HepG2 (cell line): ENCODE measurements around the gene TLCD3B. TPM values are rescaled to one million over a fixed set of nuclear protein-coding genes. Genes with fewer than 3 reads are reported as not detected.

Source experiments
- CEBPB ChIP-seq: IDR thresholded peaks from 2 replicates; pipeline ENCODE4 v1.6.1; 2011; ENCODE audit warnings: low read depth, low read length, improper control_type of control experiment, borderline replicate concordance
- IKZF1 ChIP-seq: fragments of 450-650 bp; IDR thresholded peaks from 2 replicates; pipeline ENCODE4 v1.7.1; 2016
- JDP2 ChIP-seq: sonication (generic); formaldehyde crosslinking; IDR thresholded peaks from 2 replicates; pipeline ENCODE4 v1.8.1; 2022; ENCODE audit warnings: missing genetic modification reagents, borderline replicate concordance
- KMT2A ChIP-seq: sonication (generic); formaldehyde crosslinking; IDR thresholded peaks from 2 replicates; pipeline ENCODE4 v1.4.0; 2020; ENCODE audit warnings: missing genetic modification reagents
- MTA3 ChIP-seq: sonication (generic); formaldehyde crosslinking; IDR thresholded peaks from 2 replicates; pipeline ENCODE4 v1.4.0; 2020; ENCODE audit warnings: missing genetic modification reagents
- NPAS2 ChIP-seq: sonication (generic); formaldehyde crosslinking; IDR thresholded peaks from 2 replicates; pipeline ENCODE4 v1.8.0; 2022; ENCODE audit warnings: mild to moderate bottlenecking, missing genetic modification reagents, borderline replicate concordance
- PHB2 ChIP-seq: fragments of 450-650 bp; IDR thresholded peaks from 2 replicates; pipeline ENCODE4 v1.6.1; 2018; ENCODE audit not compliant: partially characterized antibody
- SRF ChIP-seq: IDR thresholded peaks from 2 replicates; pipeline ENCODE4 v1.6.1; 2011; ENCODE audit warnings: mild to moderate bottlenecking, low read depth, low read length, moderate library complexity
- TGIF2 ChIP-seq: IDR thresholded peaks from 2 replicates; pipeline ENCODE4 v1.6.1; 2016; ENCODE audit warnings: control low read depth, missing compliant biosample characterization
- TSC22D2 ChIP-seq: sonication (generic); formaldehyde crosslinking; IDR thresholded peaks from 2 replicates; pipeline ENCODE4 v1.5.1; 2020; ENCODE audit warnings: missing genetic modification reagents, mild to moderate bottlenecking, borderline replicate concordance
- ZBTB3 ChIP-seq: sonication (generic); formaldehyde crosslinking; IDR thresholded peaks from 2 replicates; pipeline ENCODE4 v1.4.0; 2020; ENCODE audit warnings: low read depth, mild to moderate bottlenecking, moderate library complexity, missing genetic modification reagents, borderline replicate concordance
- ZFP62 ChIP-seq: sonication (generic); formaldehyde crosslinking; IDR thresholded peaks from 2 replicates; pipeline ENCODE4 v1.4.0; 2020; ENCODE audit warnings: missing genetic modification reagents
- ZMAT3 ChIP-seq: sonication (generic); formaldehyde crosslinking; conservative IDR thresholded peaks from 2 replicates; pipeline ENCODE4 v1.7.0; 2021; ENCODE audit warnings: missing genetic modification reagents
- ZMYM2 ChIP-seq: sonication (generic); formaldehyde crosslinking; IDR thresholded peaks from 2 replicates; pipeline ENCODE4 v1.8.0; 2022; ENCODE audit warnings: mild to moderate bottlenecking, missing genetic modification reagents
- ZNF3 ChIP-seq: IDR thresholded peaks from 2 replicates; pipeline ENCODE4 v1.7.0; 2017; ENCODE audit warnings: inconsistent platforms
- ZNF780A ChIP-seq: sonication (generic); formaldehyde crosslinking; IDR thresholded peaks from 2 replicates; pipeline ENCODE4 v1.8.0; 2022; ENCODE audit warnings: mild to moderate bottlenecking, missing genetic modification reagents, moderate library complexity
- polyA plus RNA-seq, 8 experiments: library from polyadenylated mRNA; depleted of rRNA in 3 of 8; stranded (reverse) in 7 of 8; unstranded in 1 of 8; fragments of >200 nt; fragmentation: Illumina TruSeq in 4 of 8; extraction: Trizol in 4 of 8; gene quantifications; 2 replicates each; pipeline versions ENCODE4 v1.2.1 to v1.2.3, GENCODE V29; 2011 to 2016; ENCODE audit warnings: low read depth in 4 of 8, missing spikeins in 1 of 8, mixed read lengths in 1 of 8; ENCODE audit not compliant: insufficient read depth in 1 of 8
- total RNA-seq, 5 experiments: library from RNA; depleted of rRNA; stranded (reverse); fragments of >200 nt; fragmentation: Illumina TruSeq; extraction: Trizol; gene quantifications; 2 replicates each; pipeline ENCODE4 v1.2.3, GENCODE V29; 2016; ENCODE audit warnings: low read depth in 1 of 5
- TF ChIP-seq, protein P1 (sequence below): sonication (generic); formaldehyde crosslinking; IDR thresholded peaks from 2 replicates; pipeline ENCODE4 v1.4.0; 2020; ENCODE audit warnings: missing genetic modification reagents
- TF ChIP-seq, protein P2 (sequence below): sonication (generic); formaldehyde crosslinking; conservative IDR thresholded peaks from 2 replicates; pipeline ENCODE4 v1.5.0; 2020; ENCODE audit warnings: missing genetic modification reagents
- TF ChIP-seq, protein P3 (sequence below): sonication (generic); formaldehyde crosslinking; IDR thresholded peaks from 2 replicates; pipeline ENCODE4 v1.5.1; 2020; ENCODE audit warnings: missing genetic modification reagents, mild to moderate bottlenecking, borderline replicate concordance
- TF ChIP-seq, protein P4 (sequence below): sonication (generic); formaldehyde crosslinking; IDR thresholded peaks from 2 replicates; pipeline ENCODE4 v1.5.0; 2020; ENCODE audit warnings: missing genetic modification reagents

Gene TLCD3B
- total and polyA plus RNA-seq, 2 of the 13 experiments (the other 11 are each of a cell fraction or from before 2014, with no cell fraction given) = not detected

DNA sequence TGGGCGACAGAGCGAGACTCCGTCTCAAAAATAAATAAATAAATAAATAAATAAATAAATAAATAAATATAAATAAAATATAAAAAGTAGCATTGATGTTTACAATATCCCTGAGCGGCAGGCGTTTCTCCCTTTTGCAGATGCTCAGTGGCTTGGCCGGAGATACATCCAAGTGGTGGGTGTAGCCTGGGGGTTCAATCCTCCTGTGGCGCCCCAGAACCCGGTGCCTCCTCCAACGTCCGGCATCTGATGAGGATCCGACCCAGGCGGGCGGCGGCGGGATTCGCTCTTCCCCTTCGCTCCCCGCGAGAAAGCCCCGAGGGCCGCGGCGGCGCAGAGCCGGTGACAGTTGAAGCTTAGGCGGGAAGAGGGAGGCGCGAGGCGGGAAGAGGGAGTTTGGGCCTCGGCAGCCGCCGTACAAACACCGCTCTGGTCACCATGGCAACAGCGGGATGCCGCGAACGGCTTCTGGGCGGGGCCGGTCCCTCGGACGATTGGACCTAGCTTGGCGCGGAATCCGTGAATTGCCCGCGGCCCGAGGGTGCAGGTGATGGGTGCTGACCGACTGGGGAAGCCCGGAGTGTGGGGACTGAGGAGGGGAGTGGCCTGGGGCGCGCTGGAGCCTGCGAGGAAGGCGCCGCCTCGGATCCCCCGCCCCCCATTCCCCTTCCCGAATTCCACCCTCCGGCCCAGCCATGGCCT lies 21.8 kb upstream of the TLCD3B start (continued):
- TF ChIP-seq, protein P1, sequence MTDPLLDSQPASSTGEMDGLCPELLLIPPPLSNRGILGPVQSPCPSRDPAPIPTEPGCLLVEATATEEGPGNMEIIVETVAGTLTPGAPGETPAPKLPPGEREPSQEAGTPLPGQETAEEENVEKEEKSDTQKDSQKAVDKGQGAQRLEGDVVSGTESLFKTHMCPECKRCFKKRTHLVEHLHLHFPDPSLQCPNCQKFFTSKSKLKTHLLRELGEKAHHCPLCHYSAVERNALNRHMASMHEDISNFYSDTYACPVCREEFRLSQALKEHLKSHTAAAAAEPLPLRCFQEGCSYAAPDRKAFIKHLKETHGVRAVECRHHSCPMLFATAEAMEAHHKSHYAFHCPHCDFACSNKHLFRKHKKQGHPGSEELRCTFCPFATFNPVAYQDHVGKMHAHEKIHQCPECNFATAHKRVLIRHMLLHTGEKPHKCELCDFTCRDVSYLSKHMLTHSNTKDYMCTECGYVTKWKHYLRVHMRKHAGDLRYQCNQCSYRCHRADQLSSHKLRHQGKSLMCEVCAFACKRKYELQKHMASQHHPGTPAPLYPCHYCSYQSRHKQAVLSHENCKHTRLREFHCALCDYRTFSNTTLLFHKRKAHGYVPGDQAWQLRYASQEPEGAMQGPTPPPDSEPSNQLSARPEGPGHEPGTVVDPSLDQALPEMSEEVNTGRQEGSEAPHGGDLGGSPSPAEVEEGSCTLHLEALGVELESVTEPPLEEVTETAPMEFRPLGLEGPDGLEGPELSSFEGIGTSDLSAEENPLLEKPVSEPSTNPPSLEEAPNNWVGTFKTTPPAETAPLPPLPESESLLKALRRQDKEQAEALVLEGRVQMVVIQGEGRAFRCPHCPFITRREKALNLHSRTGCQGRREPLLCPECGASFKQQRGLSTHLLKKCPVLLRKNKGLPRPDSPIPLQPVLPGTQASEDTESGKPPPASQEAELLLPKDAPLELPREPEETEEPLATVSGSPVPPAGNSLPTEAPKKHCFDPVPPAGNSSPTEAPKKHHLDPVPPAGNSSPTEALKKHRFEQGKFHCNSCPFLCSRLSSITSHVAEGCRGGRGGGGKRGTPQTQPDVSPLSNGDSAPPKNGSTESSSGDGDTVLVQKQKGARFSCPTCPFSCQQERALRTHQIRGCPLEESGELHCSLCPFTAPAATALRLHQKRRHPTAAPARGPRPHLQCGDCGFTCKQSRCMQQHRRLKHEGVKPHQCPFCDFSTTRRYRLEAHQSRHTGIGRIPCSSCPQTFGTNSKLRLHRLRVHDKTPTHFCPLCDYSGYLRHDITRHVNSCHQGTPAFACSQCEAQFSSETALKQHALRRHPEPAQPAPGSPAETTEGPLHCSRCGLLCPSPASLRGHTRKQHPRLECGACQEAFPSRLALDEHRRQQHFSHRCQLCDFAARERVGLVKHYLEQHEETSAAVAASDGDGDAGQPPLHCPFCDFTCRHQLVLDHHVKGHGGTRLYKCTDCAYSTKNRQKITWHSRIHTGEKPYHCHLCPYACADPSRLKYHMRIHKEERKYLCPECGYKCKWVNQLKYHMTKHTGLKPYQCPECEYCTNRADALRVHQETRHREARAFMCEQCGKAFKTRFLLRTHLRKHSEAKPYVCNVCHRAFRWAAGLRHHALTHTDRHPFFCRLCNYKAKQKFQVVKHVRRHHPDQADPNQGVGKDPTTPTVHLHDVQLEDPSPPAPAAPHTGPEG (CRISPR knock-in tag) = peak; percentile 76; the same call in 1 of the 2 replicates
- peak; percentile 84; the same call in 1 of the 2 replicates for TF ChIP-seq JDP2 (CRISPR knock-in tag)
- peak; percentile 92; the same call in 1 of the 2 replicates for TF ChIP-seq TSC22D2 (CRISPR knock-in tag)
- TF ChIP-seq ZMAT3 (CRISPR knock-in tag) = peak; percentile 74; the same call in 1 of the 2 replicates
- peak; percentile 94 for TF ChIP-seq ZMYM2 (CRISPR knock-in tag)
- no peak for TF ChIP-seq SRF
- TF ChIP-seq, protein P2, sequence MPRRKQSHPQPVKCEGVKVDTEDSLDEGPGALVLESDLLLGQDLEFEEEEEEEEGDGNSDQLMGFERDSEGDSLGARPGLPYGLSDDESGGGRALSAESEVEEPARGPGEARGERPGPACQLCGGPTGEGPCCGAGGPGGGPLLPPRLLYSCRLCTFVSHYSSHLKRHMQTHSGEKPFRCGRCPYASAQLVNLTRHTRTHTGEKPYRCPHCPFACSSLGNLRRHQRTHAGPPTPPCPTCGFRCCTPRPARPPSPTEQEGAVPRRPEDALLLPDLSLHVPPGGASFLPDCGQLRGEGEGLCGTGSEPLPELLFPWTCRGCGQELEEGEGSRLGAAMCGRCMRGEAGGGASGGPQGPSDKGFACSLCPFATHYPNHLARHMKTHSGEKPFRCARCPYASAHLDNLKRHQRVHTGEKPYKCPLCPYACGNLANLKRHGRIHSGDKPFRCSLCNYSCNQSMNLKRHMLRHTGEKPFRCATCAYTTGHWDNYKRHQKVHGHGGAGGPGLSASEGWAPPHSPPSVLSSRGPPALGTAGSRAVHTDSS (CRISPR knock-in tag) = no peak
- TF ChIP-seq IKZF1 = no peak
- no peak for TF ChIP-seq CEBPB
- no peak for TF ChIP-seq PHB2
- TF ChIP-seq ZFP62 = no peak
- peak; percentile 81 for TF ChIP-seq KMT2A (CRISPR knock-in tag)
- peak; percentile 86; the same call in 1 of the 2 replicates for TF ChIP-seq ZNF780A (CRISPR knock-in tag)
- TF ChIP-seq, protein P3, sequence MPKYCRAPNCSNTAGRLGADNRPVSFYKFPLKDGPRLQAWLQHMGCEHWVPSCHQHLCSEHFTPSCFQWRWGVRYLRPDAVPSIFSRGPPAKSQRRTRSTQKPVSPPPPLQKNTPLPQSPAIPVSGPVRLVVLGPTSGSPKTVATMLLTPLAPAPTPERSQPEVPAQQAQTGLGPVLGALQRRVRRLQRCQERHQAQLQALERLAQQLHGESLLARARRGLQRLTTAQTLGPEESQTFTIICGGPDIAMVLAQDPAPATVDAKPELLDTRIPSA (CRISPR knock-in tag) = peak; percentile 99; the same call in 1 of the 2 replicates
- no peak for TF ChIP-seq NPAS2 (CRISPR knock-in tag)
- TF ChIP-seq MTA3 (CRISPR knock-in tag) = no peak
- peak; percentile 93 for TF ChIP-seq TGIF2 (CRISPR knock-in tag)
- no peak for TF ChIP-seq ZNF3 (CRISPR knock-in tag)
- no peak for TF ChIP-seq ZBTB3
- TF ChIP-seq, protein P4, sequence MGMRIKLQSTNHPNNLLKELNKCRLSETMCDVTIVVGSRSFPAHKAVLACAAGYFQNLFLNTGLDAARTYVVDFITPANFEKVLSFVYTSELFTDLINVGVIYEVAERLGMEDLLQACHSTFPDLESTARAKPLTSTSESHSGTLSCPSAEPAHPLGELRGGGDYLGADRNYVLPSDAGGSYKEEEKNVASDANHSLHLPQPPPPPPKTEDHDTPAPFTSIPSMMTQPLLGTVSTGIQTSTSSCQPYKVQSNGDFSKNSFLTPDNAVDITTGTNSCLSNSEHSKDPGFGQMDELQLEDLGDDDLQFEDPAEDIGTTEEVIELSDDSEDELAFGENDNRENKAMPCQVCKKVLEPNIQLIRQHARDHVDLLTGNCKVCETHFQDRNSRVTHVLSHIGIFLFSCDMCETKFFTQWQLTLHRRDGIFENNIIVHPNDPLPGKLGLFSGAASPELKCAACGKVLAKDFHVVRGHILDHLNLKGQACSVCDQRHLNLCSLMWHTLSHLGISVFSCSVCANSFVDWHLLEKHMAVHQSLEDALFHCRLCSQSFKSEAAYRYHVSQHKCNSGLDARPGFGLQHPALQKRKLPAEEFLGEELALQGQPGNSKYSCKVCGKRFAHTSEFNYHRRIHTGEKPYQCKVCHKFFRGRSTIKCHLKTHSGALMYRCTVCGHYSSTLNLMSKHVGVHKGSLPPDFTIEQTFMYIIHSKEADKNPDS (CRISPR knock-in tag) = peak; percentile 91; the same call in 1 of the 2 replicates
